GM12873 (cell line): ENCODE results near the gene PYHIN1.

ENCODE experiments used
- CTCF ChIP-seq: IDR thresholded peaks from 2 replicates; pipeline ENCODE4 v1.5.1; 2012; ENCODE audit warnings: low read depth, mild to moderate bottlenecking, moderate library complexity, low read length, control low read depth; ENCODE audit not compliant: insufficient read depth; ENCODE audit errors: missing control alignments

Gene PYHIN1

GRCh38 chr1:158931055-158931737 is at the start of gene PYHIN1:
TSS of gene PYHIN1 (plus strand) at chr1:158931552. CDS start at chr1:158936911, 5,359 bp downstream.
- no peak for TF ChIP-seq CTCF

GRCh38 chr1:158893654-158894053 is 37.7 kb upstream of the PYHIN1 start:
- TF ChIP-seq CTCF: no peak

GRCh38 chr1:158898722-158899121 is 32.6 kb upstream of the PYHIN1 start:
- TF ChIP-seq CTCF: no peak

DNA sequence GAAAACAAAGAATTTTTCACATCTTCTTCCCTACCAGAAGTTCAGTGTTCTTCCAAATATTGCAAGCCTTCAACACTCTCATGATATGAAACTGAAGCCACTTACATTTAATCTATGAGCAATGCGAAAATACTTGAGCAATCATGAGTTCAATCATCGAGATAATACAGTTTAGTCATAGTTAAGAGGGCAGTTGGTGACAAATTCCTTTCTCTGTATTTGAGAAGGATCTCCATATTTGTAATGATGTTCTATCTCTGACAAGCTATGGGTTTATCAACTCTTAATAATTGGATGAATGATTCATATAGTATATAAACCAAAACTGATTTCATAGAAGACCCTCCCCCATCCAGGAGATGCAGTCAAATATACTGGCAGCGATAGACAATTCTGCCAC is 29.7 kb upstream of the PYHIN1 start:
- TF ChIP-seq CTCF: no peak

GRCh38 chr1:158916085-158916484 is 15.3 kb upstream of the PYHIN1 start:
- TF ChIP-seq CTCF: no peak

DNA sequence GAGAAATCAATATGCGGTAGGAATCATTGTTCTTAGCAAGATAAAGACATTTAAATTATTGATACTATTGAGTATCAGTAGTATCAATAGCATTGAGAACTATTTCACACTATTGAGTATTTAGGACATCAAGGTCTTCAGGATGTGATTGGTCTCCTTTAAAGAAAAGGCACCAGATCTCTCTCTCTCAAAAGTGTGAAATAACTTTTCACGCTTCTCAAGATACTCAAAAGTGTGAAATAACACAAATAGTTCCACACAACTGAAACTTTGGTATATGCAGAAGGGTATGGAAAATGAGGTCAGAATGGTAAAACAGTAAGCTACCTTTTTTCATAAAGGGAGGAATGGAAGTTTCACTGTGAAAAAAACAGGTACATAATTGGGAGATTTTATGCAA is 6.7 kb upstream of the PYHIN1 start:
- TF ChIP-seq CTCF: no peak

DNA sequence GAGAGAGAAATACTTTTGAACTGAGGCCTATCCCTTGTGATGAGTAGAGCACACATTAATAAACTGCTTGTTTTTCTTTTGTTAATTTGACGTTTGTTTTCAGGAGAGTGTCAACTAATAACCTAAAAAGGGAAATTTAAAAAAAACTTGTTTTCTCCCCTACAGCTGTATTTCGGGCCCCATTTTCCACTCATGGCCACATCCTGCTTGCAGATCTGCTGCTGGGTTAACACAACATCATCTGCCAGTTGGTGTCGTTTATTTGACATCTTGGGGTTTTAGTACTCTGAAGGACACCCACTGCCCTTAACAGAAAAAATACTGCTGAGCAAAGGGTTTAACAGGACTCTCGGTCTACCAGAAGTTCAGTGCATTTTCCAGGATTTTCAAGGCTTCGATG is 848 bp upstream of the PYHIN1 start:
- TF ChIP-seq CTCF: no peak
